HepG2 (cell line): ENCODE data around the gene KDM4F. TPM values are rescaled to one million over a fixed set of nuclear protein-coding genes. Genes with fewer than 3 reads are reported as not detected.

Source experiments
- FOXP4 ChIP-seq: sonication (generic); formaldehyde crosslinking; IDR thresholded peaks from 2 replicates; pipeline ENCODE4 v1.4.0; 2020; ENCODE audit warnings: missing genetic modification reagents
- KDM3A ChIP-seq: IDR thresholded peaks from 2 replicates; pipeline ENCODE4 v1.6.1; 2018; ENCODE audit warnings: low read depth, missing compliant biosample characterization
- NAIF1 ChIP-seq: sonication (generic); formaldehyde crosslinking; IDR thresholded peaks from 2 replicates; pipeline ENCODE4 v1.5.0; 2020; ENCODE audit warnings: mild to moderate bottlenecking, missing genetic modification reagents, borderline replicate concordance
- ONECUT2 ChIP-seq: sonication (generic); formaldehyde crosslinking; IDR thresholded peaks from 2 replicates; pipeline ENCODE4 v1.4.0; 2020; ENCODE audit warnings: missing genetic modification reagents
- ZHX2 ChIP-seq, 2 experiments: sonication (generic) in 1 of 2; formaldehyde crosslinking in 1 of 2; IDR thresholded peaks; 2 replicates each; pipeline versions ENCODE4 v1.6.1 to v1.9.0; 2014 to 2022; ENCODE audit warnings: antibody characterized with exemption in 1 of 2, borderline replicate concordance in 1 of 2, inconsistent platforms in 1 of 2, low read depth in 1 of 2, missing genetic modification reagents in 1 of 2
- ZNF558 ChIP-seq: sonication (generic); formaldehyde crosslinking; IDR thresholded peaks from 2 replicates; pipeline ENCODE4 v1.9.0; 2022; ENCODE audit warnings: mild to moderate bottlenecking, missing genetic modification reagents, borderline replicate concordance
- ZNF609 ChIP-seq: sonication (generic); formaldehyde crosslinking; IDR thresholded peaks from 2 replicates; pipeline ENCODE4 v1.4.0; 2020; ENCODE audit warnings: mild to moderate bottlenecking, missing genetic modification reagents, borderline replicate concordance
- ZNF614 ChIP-seq: IDR thresholded peaks from 2 replicates; pipeline ENCODE4 v1.6.1; 2018; ENCODE audit warnings: missing biosample characterization, missing genetic modification reagents, inconsistent platforms, borderline replicate concordance
- ZNF781 ChIP-seq: sonication (generic); formaldehyde crosslinking; IDR thresholded peaks from 2 replicates; pipeline ENCODE4 v1.5.1; 2020; ENCODE audit warnings: borderline replicate concordance, mild to moderate bottlenecking, missing genetic modification reagents; ENCODE audit errors: not compliant biosample characterization
- polyA plus RNA-seq, 8 experiments: library from polyadenylated mRNA; depleted of rRNA in 3 of 8; stranded (reverse) in 7 of 8; unstranded in 1 of 8; fragments of >200 nt; fragmentation: Illumina TruSeq in 4 of 8; extraction: Trizol in 4 of 8; gene quantifications; 2 replicates each; pipeline versions ENCODE4 v1.2.1 to v1.2.3, GENCODE V29; 2011 to 2016; ENCODE audit warnings: low read depth in 4 of 8, missing spikeins in 1 of 8, mixed read lengths in 1 of 8; ENCODE audit not compliant: insufficient read depth in 1 of 8
- total RNA-seq, 5 experiments: library from RNA; depleted of rRNA; stranded (reverse); fragments of >200 nt; fragmentation: Illumina TruSeq; extraction: Trizol; gene quantifications; 2 replicates each; pipeline ENCODE4 v1.2.3, GENCODE V29; 2016; ENCODE audit warnings: low read depth in 1 of 5
- TF ChIP-seq, protein P1 (sequence below): sonication (generic); formaldehyde crosslinking; IDR thresholded peaks from 2 replicates; pipeline ENCODE4 v1.5.0; 2020; ENCODE audit warnings: missing genetic modification reagents
- TF ChIP-seq, protein P2 (sequence below): sonication (generic); formaldehyde crosslinking; IDR thresholded peaks from 2 replicates; pipeline ENCODE4 v1.4.0; 2020; ENCODE audit warnings: missing genetic modification reagents, borderline replicate concordance

Gene KDM4F
- total and polyA plus RNA-seq, 2 of the 13 experiments (the other 11 are each of a cell fraction or from before 2014, with no cell fraction given), result not detected

DNA sequence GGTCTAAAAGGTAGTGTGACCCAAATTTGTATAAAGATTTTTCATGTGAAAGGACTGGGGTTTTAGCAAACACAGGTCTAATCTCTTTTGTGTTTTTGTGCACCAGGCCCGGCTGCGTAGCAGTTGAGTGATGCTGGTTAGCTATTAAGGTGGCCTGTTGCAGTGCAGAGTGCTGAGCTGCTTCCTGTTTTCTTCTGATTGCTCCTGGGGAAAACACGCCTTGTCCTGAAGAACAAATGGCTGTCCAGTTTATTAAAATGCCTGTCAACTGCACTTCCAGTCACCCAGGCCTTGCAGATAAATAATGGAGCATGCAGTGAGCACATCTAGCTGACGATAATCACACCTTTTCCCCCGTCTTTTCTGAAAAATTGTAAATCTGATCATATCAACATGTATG lies 19.3 kb downstream of the KDM4F start (continued):
- TF ChIP-seq ZHX2 (IDR thresholded peaks at IDR 0.05; ENCODE audit: low read depth) (0 out of 2 replicates have a peak, but pooled peaks have one; percentile 38), ZHX2 (CRISPR knock-in tag; IDR thresholded peaks at IDR 0.05; ENCODE audit: borderline replicate concordance) (no peak), ZNF614 (CRISPR knock-in tag) (peak; percentile 43), ZNF609 (CRISPR knock-in tag) (no peak), ZNF781 (CRISPR knock-in tag) (no peak), KDM3A (CRISPR knock-in tag) (0 out of 2 replicates have a peak, but pooled peaks have one; percentile 27), ZNF558 (no peak), FOXP4 (peak; percentile 75), ONECUT2 (no peak), NAIF1 (CRISPR knock-in tag) (no peak)
- TF ChIP-seq, protein P1, sequence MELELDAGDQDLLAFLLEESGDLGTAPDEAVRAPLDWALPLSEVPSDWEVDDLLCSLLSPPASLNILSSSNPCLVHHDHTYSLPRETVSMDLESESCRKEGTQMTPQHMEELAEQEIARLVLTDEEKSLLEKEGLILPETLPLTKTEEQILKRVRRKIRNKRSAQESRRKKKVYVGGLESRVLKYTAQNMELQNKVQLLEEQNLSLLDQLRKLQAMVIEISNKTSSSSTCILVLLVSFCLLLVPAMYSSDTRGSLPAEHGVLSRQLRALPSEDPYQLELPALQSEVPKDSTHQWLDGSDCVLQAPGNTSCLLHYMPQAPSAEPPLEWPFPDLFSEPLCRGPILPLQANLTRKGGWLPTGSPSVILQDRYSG (CRISPR knock-in tag), result 0 out of 2 replicates have a peak, but pooled peaks have one; percentile 19
- TF ChIP-seq, protein P2, sequence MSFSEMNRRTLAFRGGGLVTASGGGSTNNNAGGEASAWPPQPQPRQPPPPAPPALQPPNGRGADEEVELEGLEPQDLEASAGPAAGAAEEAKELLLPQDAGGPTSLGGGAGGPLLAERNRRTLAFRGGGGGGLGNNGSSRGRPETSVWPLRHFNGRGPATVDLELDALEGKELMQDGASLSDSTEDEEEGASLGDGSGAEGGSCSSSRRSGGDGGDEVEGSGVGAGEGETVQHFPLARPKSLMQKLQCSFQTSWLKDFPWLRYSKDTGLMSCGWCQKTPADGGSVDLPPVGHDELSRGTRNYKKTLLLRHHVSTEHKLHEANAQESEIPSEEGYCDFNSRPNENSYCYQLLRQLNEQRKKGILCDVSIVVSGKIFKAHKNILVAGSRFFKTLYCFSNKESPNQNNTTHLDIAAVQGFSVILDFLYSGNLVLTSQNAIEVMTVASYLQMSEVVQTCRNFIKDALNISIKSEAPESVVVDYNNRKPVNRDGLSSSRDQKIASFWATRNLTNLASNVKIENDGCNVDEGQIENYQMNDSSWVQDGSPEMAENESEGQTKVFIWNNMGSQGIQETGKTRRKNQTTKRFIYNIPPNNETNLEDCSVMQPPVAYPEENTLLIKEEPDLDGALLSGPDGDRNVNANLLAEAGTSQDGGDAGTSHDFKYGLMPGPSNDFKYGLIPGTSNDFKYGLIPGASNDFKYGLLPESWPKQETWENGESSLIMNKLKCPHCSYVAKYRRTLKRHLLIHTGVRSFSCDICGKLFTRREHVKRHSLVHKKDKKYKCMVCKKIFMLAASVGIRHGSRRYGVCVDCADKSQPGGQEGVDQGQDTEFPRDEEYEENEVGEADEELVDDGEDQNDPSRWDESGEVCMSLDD (CRISPR knock-in tag), result no peak
